Muscle of arm (tissue), 12 donors: Measurements from ENCODE around the gene POLR2J3. TPM values are rescaled to one million over a fixed set of nuclear protein-coding genes. Genes with fewer than 3 reads are reported as not detected.
"Not testable (repeated sequence)": the region's sequence is repeated elsewhere in the genome, so short reads cannot be mapped to it uniquely, and the experiment has no call there.

Experiments used
- DNase-seq: peaks from one replicate; pipeline ENCODE4 v3.0.0-alpha.2; 2013
- polyA plus RNA-seq, 12 donors: library from polyadenylated mRNA; unstranded; fragments of 120-200 nt; gene quantifications; one replicate each; pipeline ENCODE4 v1.2.1, GENCODE V29; 2013; ENCODE audit not compliant: insufficient read length in 12 of 12

The POLR2J3 gene
- polyA plus RNA-seq, 12 donors = 13.4 to 144 (median 71.2) TPM

- DNase-seq = not testable (repeated sequence)
These were observed 21.4 kb upstream of the POLR2J3 start for GRCh38 chr7:102593637-102594334.

DNA sequence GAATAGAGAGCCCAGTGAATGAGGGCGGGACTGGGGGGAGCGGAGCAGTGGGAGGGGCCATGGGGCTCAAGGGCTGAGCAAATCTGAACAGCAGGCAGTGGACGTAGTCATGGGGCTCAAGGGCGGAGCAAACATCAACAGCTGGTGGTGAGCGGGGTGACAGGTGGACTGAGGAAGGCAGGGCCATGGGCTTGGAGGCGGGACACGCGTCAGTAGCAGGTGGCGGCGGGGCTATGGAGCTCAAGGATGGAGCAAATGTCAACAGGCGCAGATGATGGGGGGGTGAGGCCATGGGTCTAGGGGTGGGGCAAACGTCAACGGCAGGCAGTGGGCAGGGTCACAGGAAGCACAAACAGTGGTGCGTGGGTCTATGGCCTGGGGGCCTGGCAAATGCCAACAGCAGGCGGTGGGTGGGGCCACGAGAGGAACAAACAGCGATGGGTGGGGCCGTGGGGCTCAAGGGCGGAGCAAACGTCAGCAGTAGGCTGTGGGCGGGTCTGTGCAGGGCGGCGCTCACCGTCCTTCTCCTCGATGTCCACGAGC is 20.2 kb upstream of the POLR2J3 start:
- not testable (repeated sequence) for DNase-seq

GRCh38 chr7:102589857-102590256 is 17.5 kb upstream of the POLR2J3 start:
- DNase-seq = not testable (repeated sequence)

DNA sequence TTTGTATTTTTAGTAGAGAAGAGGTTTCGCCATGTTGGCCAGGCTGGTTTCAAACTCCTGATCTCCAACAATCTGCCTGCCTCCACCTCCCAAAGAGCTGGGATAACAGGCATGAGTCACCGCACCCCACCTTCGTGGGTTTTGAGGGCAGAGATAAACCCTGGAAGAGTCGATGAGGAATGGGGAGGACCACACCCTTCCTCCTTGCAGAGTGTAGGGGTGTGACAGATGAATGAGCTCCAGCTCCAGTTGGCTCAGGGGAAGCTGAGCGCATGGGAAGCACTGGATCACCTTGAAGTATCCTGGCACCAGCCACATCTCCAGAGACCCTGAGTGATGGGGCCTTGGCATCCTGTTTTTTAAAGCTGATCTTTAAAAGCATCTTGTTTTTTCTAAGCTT is 11.1 kb upstream of the POLR2J3 start:
- not testable (repeated sequence) for DNase-seq

DNA sequence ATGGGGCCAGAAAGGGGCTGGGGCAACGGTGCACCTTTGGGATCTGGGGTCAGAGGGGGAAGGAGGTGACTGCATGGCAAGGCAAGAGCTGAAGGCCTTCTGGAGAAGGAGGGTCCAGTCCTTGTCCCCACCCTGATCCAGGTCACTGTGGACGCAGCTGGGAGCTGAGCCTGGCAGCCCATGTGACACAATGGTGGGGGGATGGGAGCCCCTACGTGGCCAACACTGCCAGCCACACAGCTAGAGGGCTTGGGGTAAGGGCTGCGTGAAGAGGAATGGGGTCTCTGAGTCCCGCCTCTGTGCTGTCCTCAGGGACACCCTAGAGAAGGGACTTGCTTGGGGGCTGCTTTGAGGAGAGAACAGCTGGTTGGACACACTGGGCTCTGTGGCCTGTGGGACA is 9.3 kb upstream of the POLR2J3 start:
- DNase-seq = not testable (repeated sequence)

GRCh38 chr7:102578486-102578885 is 6.1 kb upstream of the POLR2J3 start:
- not testable (repeated sequence) for DNase-seq

DNA sequence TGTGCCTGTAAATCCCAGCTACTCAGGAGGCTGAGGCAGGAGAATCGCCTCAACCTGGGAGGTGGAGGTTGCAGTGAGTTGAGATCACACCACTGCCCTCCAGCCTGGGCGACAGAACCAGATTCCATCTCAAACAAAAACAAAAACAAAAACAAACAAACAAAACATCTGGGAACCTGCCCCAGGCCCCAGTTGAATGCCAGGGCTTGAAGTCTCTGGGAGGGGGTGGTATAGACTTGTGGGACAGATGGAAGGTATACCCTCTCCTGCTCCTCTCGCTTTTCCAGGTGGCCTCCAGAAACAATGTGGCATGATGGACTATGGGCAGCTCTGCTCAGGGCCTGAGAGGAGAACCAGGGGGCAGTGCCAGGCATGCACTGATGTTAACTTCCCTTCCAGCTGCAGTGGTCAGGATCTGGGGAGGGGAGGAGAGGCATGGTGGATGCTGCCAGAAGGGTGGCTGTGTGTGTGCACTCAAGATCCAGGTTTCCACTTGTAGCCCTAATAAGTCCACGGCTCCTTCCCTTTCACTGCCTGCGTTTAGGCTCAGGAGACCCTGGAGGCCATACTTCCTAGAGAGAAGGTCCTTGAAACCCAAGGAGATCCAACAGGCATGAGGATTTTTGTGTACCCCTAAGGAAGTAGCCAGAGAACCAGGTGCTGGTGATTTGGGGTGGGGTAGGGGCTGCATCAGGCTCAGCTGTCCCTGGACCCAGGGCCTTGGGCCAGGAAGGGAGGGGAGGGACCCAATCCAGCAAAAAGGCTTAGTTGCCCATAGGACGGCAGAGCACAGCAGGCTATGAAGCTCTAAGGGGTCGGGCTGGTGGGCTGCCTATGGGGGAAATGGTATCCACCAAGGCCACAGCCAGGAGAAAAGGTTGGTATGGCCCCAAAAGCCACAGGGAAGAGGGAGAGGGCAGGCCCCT is 5.2 kb upstream of the POLR2J3 start:
- not testable (repeated sequence) for DNase-seq

DNA sequence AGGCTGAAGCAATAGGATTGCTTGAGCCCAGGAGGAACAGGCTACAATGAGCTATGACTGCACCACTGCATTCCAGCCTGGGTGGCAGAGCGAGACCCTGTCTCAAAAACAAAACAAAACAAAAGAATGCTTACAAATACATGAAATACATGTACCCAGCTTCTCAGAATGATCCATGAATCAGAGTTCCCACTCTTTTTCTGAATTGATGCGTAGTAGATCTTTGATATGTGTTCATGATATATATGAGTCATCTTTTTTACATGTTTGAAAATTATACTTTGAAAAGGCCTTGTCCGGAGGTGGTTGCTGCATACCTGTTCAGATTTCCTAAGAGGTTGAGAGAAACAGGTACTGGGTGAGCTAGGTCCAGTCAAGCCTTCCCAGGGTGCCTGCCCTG is 4.0 kb upstream of the POLR2J3 start:
- DNase-seq = not testable (repeated sequence)

DNA sequence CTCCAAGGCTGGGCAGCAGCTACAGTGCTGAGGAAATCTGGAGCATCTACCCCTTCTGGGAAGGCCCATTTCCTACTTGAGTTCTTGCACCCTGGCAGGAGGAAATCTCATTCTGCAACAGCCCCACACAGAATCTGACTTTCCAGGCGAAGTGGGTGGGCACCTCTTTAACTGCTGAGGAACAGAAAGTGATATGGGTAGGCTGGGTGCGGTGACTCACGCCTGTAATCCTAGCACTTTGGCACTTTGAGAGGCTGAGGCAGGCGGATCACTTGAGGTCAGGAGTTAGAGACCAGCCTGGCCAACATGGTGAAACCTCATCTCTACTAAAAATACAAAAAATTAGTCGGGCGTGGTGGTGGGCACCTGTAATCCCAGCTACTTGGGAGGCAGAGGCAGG is 2.2 kb upstream of the POLR2J3 start:
- DNase-seq = not testable (repeated sequence)

DNA sequence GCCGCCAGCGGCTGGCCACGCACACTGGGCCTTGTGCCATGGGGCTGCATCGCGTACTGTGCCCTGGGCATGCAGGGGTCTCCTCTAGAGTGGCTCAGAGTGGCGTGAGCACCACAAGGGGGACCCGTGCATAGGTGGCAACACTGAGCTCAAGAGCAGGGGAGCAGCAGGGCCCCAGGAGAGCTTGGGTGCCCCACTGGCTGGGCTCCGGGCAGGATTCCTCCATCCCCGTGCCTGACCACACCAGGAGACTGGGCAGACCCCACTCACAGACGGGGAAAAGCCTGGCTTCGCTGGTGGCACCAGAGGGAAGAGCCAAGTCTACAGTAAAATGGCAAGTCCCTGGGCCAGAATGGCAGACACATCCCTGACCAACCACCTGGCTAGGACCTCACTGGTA is 3.8 kb downstream of the POLR2J3 start:
- DNase-seq = not testable (repeated sequence)

- DNase-seq = not testable (repeated sequence)
These were observed 21.5 kb downstream of the POLR2J3 start, which contains the start of gene SPDYE2 for GRCh38 chr7:102550808-102551422. SPDYE2 (plus strand) TSS chr7:102551226; CDS start chr7:102553256, 2,030 bp downstream.

DNA sequence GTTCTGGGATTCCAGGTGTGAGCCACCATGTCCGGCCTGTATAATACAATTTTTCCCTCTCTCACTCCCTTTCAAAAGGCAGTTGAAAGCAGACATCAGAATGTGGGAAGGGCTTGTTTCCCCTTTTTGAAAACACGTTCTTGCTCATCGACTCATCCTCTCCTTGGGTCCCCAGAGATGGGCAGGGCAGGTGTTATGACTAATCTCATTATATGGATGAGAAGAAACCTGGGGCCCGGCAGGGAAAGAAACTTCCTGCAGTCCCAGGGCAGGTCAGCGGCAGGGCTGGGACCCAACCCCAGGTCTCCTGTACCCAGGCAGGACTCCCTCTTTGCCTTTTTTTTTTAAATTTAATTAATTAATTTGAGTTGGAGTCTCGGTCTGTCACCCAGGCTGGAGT is 26.0 kb downstream of the POLR2J3 start:
- DNase-seq = not testable (repeated sequence)

DNA sequence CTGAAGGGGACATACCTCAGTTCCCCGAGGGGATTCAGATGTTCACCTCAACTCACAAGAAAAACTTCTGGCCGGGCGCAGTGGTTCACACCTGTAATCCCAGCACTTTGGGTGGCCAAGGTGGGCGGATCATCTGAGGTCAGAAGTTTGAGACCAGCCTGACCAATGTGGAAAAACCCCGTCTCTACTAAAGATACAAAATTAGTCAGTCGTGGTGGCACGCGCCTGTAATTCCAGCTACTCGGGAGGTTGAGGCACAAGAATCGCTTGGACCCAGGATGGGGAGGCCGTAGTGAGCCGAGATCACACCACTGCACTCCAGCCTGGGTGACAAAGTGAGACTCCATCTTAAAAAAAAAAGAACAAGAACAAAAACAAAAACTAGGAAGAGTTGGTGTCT is 27.1 kb downstream of the POLR2J3 start:
- DNase-seq = not testable (repeated sequence)

DNA sequence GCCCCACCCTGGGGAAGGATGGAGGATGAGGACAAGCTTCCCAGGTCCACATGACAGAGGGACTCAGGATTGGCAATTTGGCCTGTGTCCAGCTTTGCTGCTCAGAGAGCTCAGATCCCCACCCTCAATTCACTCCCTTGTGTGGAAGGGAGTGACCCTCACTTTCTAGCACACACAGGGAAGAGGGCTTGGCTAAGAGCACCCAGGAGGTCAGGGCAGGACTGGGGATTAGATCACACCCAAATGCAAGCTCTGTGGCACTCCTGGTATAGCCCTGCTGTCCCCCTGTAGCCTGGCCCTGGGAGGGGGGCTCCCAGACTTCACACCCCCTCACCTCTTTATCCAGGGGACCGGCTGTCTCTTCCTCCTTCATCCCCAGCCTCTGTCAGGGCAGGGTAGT is 28.0 kb downstream of the POLR2J3 start:
- not testable (repeated sequence) for DNase-seq

DNA sequence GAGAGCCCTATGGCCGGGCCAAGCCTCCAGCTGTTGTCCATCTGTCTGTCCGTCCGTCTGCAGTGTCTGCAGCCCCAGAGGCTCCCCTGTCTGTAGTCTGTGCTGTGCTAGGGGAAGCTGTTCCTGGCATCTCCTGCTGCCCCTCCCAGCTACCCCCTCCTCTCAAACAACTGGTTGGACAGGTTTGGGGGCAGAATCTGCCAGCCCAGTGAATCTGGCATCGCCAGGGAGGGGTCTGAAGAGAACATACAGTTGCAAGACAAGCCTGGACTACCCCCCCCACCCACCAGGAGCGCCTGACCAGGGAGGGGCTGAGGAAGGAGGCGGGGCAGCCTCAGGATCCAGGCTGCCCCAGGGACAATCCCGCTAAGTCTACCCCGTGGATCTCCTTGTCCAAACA is 28.8 kb downstream of the POLR2J3 start, which contains the start of gene UPK3BL2:
Gene UPK3BL2, minus strand, starts transcription at position 101 of the 400 bp plus-strand sequence. Its CDS starts 60 bp downstream, at position 41.
- not testable (repeated sequence) for DNase-seq

DNA sequence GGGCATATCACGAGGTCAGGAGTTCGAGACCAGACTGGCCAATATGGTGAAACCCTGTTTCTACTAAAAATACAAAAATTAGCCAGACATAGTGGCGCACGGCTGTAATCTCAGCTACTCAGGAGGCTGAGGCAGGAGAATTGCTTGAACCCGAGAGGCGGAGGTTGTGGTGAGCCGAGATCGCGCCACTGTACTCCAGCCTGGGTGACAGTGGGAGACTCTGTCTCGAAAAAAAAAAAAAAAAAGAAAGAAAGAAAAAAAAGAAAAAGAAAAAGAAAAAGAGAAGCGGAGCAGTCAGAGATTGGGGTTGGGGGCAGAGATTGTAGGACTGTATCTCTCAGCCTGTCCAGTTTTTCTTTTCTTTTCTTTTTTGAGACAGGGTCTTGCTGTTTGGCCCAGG is 29.6 kb downstream of the POLR2J3 start:
- not testable (repeated sequence) for DNase-seq

DNA sequence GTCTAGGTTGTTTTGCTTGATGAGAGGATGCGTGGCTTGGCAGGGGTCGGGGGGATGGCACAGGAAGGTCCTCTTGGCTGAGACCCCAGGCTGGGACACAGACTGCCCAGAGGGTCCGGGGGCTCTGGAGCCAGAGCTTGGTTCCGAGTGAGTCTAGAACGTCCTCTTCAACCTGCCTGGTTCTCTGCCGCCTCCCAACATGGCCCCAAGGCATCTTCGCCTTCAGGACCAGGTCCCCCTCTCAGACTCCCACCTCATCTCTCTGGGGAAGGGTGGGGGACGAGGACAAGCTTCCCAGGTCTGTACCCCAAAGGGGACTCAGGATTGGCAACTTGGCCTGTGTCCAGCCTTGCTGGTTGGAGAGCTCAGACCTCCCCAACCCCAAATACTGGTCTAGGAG is 30.3 kb downstream of the POLR2J3 start:
- not testable (repeated sequence) for DNase-seq

GRCh38 chr7:102540604-102541003 is 31.8 kb downstream of the POLR2J3 start:
- DNase-seq = not testable (repeated sequence)

DNA sequence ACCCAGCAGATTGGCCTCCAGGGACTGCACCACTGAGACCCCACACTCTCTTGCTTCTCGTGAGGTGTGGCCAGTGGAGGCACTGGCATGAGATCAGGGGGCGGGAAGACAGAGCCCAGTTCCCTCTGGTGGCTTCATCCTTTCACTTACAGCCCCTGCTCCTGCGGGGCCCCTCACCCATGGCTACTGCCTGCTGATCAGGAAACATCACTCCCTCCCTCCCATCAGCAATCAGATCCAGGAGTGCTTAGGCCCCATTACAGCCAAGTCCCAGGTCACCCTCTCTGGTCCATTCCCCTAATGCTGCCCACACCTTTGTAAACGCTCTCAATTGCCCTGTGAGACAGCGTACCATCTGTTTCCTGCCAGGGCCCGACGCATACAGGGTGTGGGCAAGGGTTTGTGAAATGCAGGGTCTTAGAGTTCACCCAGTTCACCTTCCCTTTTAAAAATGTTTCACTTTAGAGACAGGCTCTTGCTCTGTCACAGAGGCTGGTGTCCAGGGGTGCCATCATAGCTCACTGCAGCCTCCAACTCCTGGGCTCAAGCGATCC is 37.2 kb downstream of the POLR2J3 start:
- not testable (repeated sequence) for DNase-seq

- not testable (repeated sequence) for DNase-seq
These were observed 40.3 kb downstream of the POLR2J3 start for GRCh38 chr7:102532127-102532526.

GRCh38 chr7:102531583-102531982 is 40.8 kb downstream of the POLR2J3 start:
- DNase-seq = not testable (repeated sequence)
